K562 (cell line): Measurements from ENCODE around the gene EIF4E3. TPM values are rescaled to one million over a fixed set of nuclear protein-coding genes. Genes with fewer than 3 reads are reported as not detected.

ENCODE experiments used
- ATAC-seq: fragments of 200-7000 bp; cut with Tn5 transposase; 3 replicates; pipeline ENCODE4 v1.9.1; 2020; ENCODE audit warnings: moderate library complexity
- BruUV-seq: library from RNA; stranded (reverse); fragments of 400-500 nt; replicated peaks from 2 replicates; lab custom pipeline; 2021; lab: Mats Ljungman, UMichigan
- CTCF ChIA-PET: fragments of 300-600 bp; formaldehyde crosslinking; extraction: SDS; loops from one replicate; lab custom pipeline; 2021; ENCODE audit warnings: low intra/inter-chr PET ratio; lab: Yijun Ruan, JAX
- POLR2A ChIA-PET: fragments of 300-600, 350-650 bp; sonication (Branson Sonifier 250); formaldehyde crosslinking; extraction: SDS; loops from one replicate; lab custom pipeline; 2021; ENCODE audit warnings: antibody characterized with exemption, inconsistent platforms; lab: Yijun Ruan, JAX
- DNase-seq, 4 experiments: peaks; one replicate each; pipeline versions ENCODE4 v3.0.0 to v3.0.0-alpha.2; 2011 to 2018; ENCODE audit warnings: low spot score in 3 of 4, mixed read lengths in 3 of 4; ENCODE audit errors: extremely low read depth in 1 of 4
- FAIRE-seq: peaks from 2 replicates; lab custom pipeline; 2011; peaks lifted over from hg19 to GRCh38; lab: Jason Lieb, UNC
- H2AFZ ChIP-seq: 2 replicates; pipeline ENCODE4 v1.6.0; 2011; ENCODE audit warnings: low read depth, low read length, control low read depth, inconsistent platforms
- H3K27ac ChIP-seq: fragments of 200-600 bp; 3 replicates; pipeline ENCODE4 v1.8.0; 2011; ENCODE audit warnings: low read depth, mild to moderate bottlenecking, control low read depth, inconsistent platforms, low read length, moderate library complexity, mixed read lengths; ENCODE audit errors: extremely low read depth
- H3K27me3 ChIP-seq, 2 experiments: fragments of 300-600 bp in 1 of 2; 2 replicates in 1 of 2; 3 replicates in 1 of 2; pipeline versions ENCODE4 v1.6.0 to v1.8.0; 2011; ENCODE audit warnings: inconsistent platforms in 2 of 2, low read length in 2 of 2, mild to moderate bottlenecking in 1 of 2, mixed read lengths in 1 of 2, moderate library complexity in 1 of 2; ENCODE audit not compliant: control insufficient read depth in 2 of 2, insufficient read depth in 2 of 2
- H3K36me3 ChIP-seq: fragments of 300-600 bp; 3 replicates; pipeline ENCODE4 v1.8.0; 2011; ENCODE audit warnings: mild to moderate bottlenecking, low read length, inconsistent platforms; ENCODE audit not compliant: control insufficient read depth, insufficient read depth
- H3K4me1 ChIP-seq, 2 experiments: fragments of 200-600 bp in 1 of 2; replicated peaks in 1 of 2; 2 replicates in 1 of 2; 3 replicates in 1 of 2; pipeline versions ENCODE4 v1.5.1 to v1.8.0; 2011; ENCODE audit warnings: inconsistent platforms in 2 of 2, low read length in 2 of 2, mild to moderate bottlenecking in 1 of 2, mixed read lengths in 1 of 2, moderate library complexity in 1 of 2; ENCODE audit not compliant: control insufficient read depth in 2 of 2, insufficient read depth in 2 of 2
- H3K4me2 ChIP-seq: 2 replicates; pipeline ENCODE4 v1.6.1; 2011; ENCODE audit warnings: low read length, control low read depth, inconsistent platforms, mixed read lengths; ENCODE audit not compliant: insufficient read depth
- H3K4me3 ChIP-seq: fragments of 200-600 bp; sonication (generic), shearing (Covaris generic); 2 replicates; pipeline ENCODE4 v1.5.1; 2016; ENCODE audit warnings: control low read depth, inconsistent platforms
- H3K79me2 ChIP-seq: fragments of 200-600 bp; 3 replicates; pipeline ENCODE4 v1.8.0; 2011; ENCODE audit warnings: low read length, inconsistent platforms; ENCODE audit not compliant: control insufficient read depth, insufficient read depth
- H3K9ac ChIP-seq, 2 experiments: 2 replicates each; pipeline versions ENCODE4 v1.6.0 to v1.6.1; 2011; ENCODE audit warnings: low read depth in 2 of 2, low read length in 2 of 2, control low read depth in 1 of 2, inconsistent platforms in 1 of 2, mild to moderate bottlenecking in 1 of 2, mixed read lengths in 1 of 2; ENCODE audit not compliant: insufficient read depth in 1 of 2
- H3K9me1 ChIP-seq: one replicate; pipeline ENCODE4 v1.6.0; 2011; ENCODE audit warnings: inconsistent platforms, mild to moderate bottlenecking, low read length, moderate library complexity; ENCODE audit not compliant: control insufficient read depth, insufficient read depth
- H3K9me3 ChIP-seq: replicated peaks from 2 replicates; pipeline ENCODE4 v1.5.1; 2011; ENCODE audit warnings: low read depth, low read length, inconsistent platforms; ENCODE audit not compliant: control insufficient read depth, insufficient read depth
- H4K20me1 ChIP-seq: replicated peaks from 2 replicates; pipeline ENCODE4 v1.6.1; 2011; ENCODE audit warnings: low read length, inconsistent platforms, mixed read lengths; ENCODE audit not compliant: control insufficient read depth, insufficient read depth
- ARID4B ChIP-seq: sonication (generic); formaldehyde crosslinking; IDR thresholded peaks from 2 replicates; pipeline ENCODE4 v1.8.0; 2022; ENCODE audit warnings: mild to moderate bottlenecking, missing genetic modification reagents
- ELF4 ChIP-seq: fragments of 450-650 bp; formaldehyde crosslinking; IDR thresholded peaks from 2 replicates; pipeline ENCODE4 v1.4.0; 2022; ENCODE audit warnings: missing genetic modification characterization
- HMGXB4 ChIP-seq: sonication (generic); formaldehyde crosslinking; IDR thresholded peaks from 2 replicates; pipeline ENCODE4 v1.8.1; 2023; ENCODE audit warnings: mild to moderate bottlenecking, missing genetic modification reagents
- NFIX ChIP-seq: fragments of 250-450 bp; sonication (Bioruptor Pico); IDR thresholded peaks from 2 replicates; pipeline ENCODE4 v1.4.0; 2020; ENCODE audit warnings: low read depth, mild to moderate bottlenecking, moderate library complexity
- NR2C2 ChIP-seq, 2 experiments: fragments of 200-800 bp in 1 of 2; sonication (Bioruptor generic) in 1 of 2; sonication (generic) in 1 of 2; formaldehyde crosslinking in 1 of 2; IDR thresholded peaks; 2 replicates each; pipeline versions ENCODE4 v1.6.1 to v1.8.0; 2016 to 2022; ENCODE audit warnings: mild to moderate bottlenecking in 1 of 2, missing compliant biosample characterization in 1 of 2, missing genetic modification characterization in 1 of 2, missing genetic modification reagents in 1 of 2
- SAP30 ChIP-seq: fragments of 200-600 bp; sonication (generic); IDR thresholded peaks from 2 replicates; pipeline ENCODE4 v1.6.1; 2012; ENCODE audit warnings: borderline replicate concordance, low read depth, mild to moderate bottlenecking, moderate library complexity, low read length, control low read depth, inconsistent platforms; ENCODE audit not compliant: insufficient read depth, poor library complexity, severe bottlenecking
- WGBS: fragments of 100-300 bp; shearing (Covaris generic); methylation state at CpG from one replicate; pipeline ENCODE4 v1.1.6; 2016; ENCODE audit warnings: low coverage, mixed read lengths; ENCODE audit not compliant: insufficient coverage; ENCODE audit errors: missing lambda C conversion rate; 5-methylcytosine and 5-hydroxymethylcytosine counted together
- in situ Hi-C: fragments of 300-500 bp; cut with MboI; formaldehyde crosslinking; loops from 4 replicates; pipeline ENCODE4 v1.15.0; 2018; ENCODE audit warnings: inconsistent platforms, mixed read lengths
- intact Hi-C: fragments of 100-400 bp; cut with micrococcal nuclease; formaldehyde crosslinking; loops from 2 replicates; pipeline ENCODE4 v1.14.2; 2022
- polyA plus RNA-seq, 8 experiments: library from polyadenylated mRNA; depleted of rRNA in 4 of 8; stranded (reverse) in 5 of 8; unstranded in 3 of 8; fragments of >200 nt; fragmentation: Nextera tagmentation in 2 of 8; fragmentation: Illumina TruSeq in 1 of 8; extraction: Ambion mirVana in 2 of 8; extraction: Trizol in 1 of 8; gene quantifications; 2 replicates each; pipeline versions ENCODE4 v1.2.1 to v1.2.3, GENCODE V29; 2011 to 2014; ENCODE audit warnings: inconsistent platforms in 1 of 8, missing spikeins in 1 of 8
- total RNA-seq, 7 experiments: library from RNA; depleted of rRNA in 6 of 7; stranded (reverse); fragments of >200 nt in 6 of 7; fragmentation: Illumina TruSeq in 2 of 7; extraction: Trizol in 2 of 7; gene quantifications; 2 replicates each; pipeline versions ENCODE4 v1.2.1 to v1.2.3, GENCODE V29; 2011 to 2021; ENCODE audit warnings: low replicate concordance in 1 of 7

EIF4E3 gene
- total and polyA plus RNA-seq, 9 of the 15 experiments (the other 6 are each of a cell fraction or from before 2014, with no cell fraction given) = 0.18 to 2.5 (median 1.1) TPM

- in situ Hi-C loops = no loop called here
- TF ChIP-seq ELF4 (no peak), NR2C2 (CRISPR knock-in tag; IDR thresholded peaks at IDR 0.05) (no peak), NR2C2 (tag; IDR thresholded peaks at IDR 0.05) (no peak), SAP30 (no peak)
- Histone ChIP-seq H3K36me3 (no peaks in the 10 kb centered on the region), H3K4me2 (no peak overlapping the region), H3K9ac (no peak overlapping the region), H3K27me3 (no peaks in the 10 kb centered on the region; a peak in 1 of 5 replicates), H2AFZ (no peak overlapping the region), H3K9me1 (no peaks in the 10 kb centered on the region), H3K4me1 (no peaks in the 10 kb centered on the region; a peak in 1 of 5 replicates), H3K9me3 (no peaks in the 10 kb centered on the region), H3K27ac (no peak overlapping the region), H3K4me3 (no peak overlapping the region), H4K20me1 (no peaks in the 10 kb centered on the region), H3K79me2 (no peaks in the 10 kb centered on the region)
- ATAC-seq (no peak), FAIRE-seq (no peak), DNase-seq (no peak)
- no TSS peak for BruUV-seq
- 17% methylated on average over 3 of the region's 3 CpGs for WGBS
- ChIA-PET CTCF (interaction anchor here (0.7 kb wide), 1 partner anchor 199 kb away, joined by 4 read pairs; no protein-coding TSS in a partner anchor), POLR2A (no interaction called here)
- intact Hi-C loops = no loop called here
Observed at GRCh38 chr3:71647751-71648150, 77.5 kb downstream of the EIF4E3 start.

- CTCF ChIA-PET = interaction anchor here (0.7 kb wide), 1 partner anchor 200 kb away, joined by 4 read pairs; no protein-coding TSS in a partner anchor
- TF ChIP-seq ARID4B (CRISPR knock-in tag) (no peak), NFIX (CRISPR knock-in tag) (no peak), HMGXB4 (no peak)
Observed at GRCh38 chr3:71646971-71647370, 78.2 kb downstream of the EIF4E3 start.

More at GRCh38 chr3:71646971-71647370, 78.2 kb downstream of the EIF4E3 start:
- H3K4me3 ChIP-seq = no peak overlapping the region
- no peaks in the 10 kb centered on the region for H4K20me1 ChIP-seq
- no peaks in the 10 kb centered on the region; a peak in 1 of 5 replicates for H3K4me1 ChIP-seq
- no TSS peak for BruUV-seq
- POLR2A ChIA-PET = no interaction called here
- no peak overlapping the region for H2AFZ ChIP-seq
- in situ Hi-C loops (no loop called here), intact Hi-C loops (no loop called here)
- H3K4me2 ChIP-seq = no peak overlapping the region
- ATAC-seq (no peak), FAIRE-seq (no peak), DNase-seq (no peak)
- no peaks in the 10 kb centered on the region; a peak in 1 of 5 replicates for H3K27me3 ChIP-seq
- no peak overlapping the region for H3K9ac ChIP-seq
- H3K27ac ChIP-seq = no peak overlapping the region
- no peaks in the 10 kb centered on the region for H3K9me3 ChIP-seq
- H3K36me3 ChIP-seq = no peaks in the 10 kb centered on the region
- H3K79me2 ChIP-seq = no peaks in the 10 kb centered on the region
- H3K9me1 ChIP-seq = no peaks in the 10 kb centered on the region
